Cerebellar cortex (tissue), 1 donor: ENCODE data around the gene RALGPS1.

ENCODE experiments used
- DNase-seq: peaks from one replicate; pipeline ENCODE4 v3.0.0-alpha.2; 2015; ENCODE audit warnings: low spot score

Gene RALGPS1

DNA sequence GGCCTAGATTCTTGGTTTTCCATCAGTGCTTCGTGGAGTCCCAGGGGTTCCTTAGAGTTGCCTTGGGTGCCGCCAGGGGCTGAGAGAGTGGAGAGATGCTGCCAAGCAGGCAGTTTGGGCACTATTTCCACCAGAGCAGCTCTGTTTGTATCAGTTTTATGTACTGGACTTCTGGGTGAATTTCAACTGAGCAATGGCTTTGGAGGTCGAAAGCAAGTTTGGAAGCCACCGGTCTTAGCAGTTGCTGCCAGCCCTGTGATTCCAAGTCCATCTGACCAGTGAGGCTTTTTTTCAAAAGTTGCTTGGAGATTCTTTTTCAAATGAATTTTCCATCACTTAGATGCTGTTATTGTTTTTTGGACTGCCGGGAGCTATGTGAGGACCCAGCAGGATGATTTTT is 139.4 kb downstream of the RALGPS1 start:
- no peak for DNase-seq

DNA sequence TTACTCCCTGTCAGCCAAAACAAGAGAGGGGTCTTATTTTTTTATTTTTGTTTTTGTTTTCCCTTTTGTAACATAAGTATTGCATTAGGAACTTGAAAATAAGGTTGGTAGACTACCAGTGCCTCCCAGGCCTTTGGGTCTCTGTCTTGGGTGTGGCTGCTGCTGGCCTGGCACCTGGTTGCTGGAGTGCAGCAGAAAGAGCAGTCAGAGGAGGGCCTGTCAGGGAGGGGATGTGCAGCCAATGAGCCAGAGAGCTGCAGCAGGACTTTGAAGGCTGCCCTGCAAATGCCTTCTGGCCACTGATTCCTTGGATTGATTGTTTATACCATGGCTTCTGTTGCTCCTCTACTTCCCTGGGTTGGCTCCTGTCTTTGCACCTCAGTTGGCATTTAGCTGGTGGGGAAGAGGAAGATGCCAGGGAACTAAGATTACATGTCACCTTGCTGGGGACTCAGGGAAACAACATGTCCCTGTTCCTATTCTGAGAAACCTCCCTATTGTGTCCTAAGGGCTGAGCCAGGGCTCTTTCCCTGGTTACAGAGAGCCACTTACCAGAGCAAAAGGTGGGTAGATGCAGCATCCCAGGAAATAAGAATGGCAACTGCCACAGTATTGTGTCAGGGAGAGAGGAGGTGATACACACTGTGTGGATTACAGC is 141.3 kb downstream of the RALGPS1 start:
- peak; percentile 85 for DNase-seq

DNA sequence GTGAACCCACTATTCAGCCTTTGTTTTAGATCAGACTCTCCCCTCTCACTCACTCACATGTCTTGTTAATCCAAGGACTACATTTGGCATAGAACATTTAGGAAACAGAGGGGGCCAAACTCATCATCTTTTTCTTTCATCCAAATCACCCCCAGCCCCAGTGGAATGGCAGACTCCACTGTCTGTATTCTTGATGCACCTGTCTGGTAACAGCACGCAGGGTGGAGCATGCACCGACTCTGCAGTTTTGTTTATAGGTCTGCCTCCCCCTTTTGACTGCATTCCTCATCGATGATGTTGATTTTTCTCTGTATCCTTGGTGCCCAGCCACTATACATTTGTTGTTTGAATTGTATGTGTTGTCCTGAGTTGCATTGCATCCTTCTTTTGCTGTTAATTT is 141.9 kb downstream of the RALGPS1 start:
- DNase-seq, result no peak

DNA sequence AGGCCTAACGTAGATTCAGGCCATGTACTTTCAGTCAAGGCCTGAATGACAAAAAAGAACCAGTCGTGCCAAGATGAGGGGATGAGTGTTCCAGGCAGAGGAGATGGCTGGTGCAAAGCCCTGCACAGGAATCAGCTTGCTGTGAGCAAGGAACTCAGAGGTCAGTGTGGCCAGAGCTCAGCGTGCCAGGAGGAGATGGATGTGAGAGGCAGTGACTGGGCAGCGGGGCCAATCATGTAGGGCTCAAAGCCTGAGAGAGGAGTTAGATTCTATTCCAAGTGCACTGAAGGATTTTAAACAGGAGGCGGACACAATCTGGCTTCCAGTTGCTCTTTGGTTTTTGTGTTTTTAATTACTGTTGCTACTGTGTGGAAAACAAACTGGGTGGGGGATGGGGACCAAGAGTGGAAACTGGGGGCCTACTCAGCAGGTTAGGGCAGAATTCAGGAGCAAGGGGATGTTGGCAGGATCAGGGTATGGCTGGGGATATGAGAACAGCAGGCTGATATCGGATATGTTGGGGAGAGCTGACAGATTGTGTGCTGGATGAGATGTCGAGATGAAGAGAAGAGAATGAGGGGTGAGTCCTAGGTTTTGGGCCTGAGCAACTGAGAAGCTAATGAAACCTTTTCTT is 143.5 kb downstream of the RALGPS1 start:
- peak; percentile 88 for DNase-seq

DNA sequence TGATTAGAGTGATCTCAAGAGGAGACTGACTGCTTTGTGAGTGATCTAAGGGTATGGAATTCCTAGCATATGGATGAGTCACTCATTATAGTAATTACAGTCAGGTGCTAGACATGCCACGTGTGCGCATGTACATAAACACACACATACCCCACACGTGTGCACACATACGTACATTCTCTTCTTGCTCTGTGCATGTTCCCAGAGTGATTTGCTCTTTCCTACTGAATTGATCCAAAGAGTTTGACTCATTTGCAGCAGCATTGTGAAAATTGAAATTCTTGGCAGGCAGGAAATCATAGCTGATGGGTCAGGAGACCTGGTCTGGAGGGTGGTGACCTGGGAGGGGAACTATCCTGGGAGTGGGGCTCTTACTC is 144.1 kb downstream of the RALGPS1 start:
- no peak for DNase-seq

DNA sequence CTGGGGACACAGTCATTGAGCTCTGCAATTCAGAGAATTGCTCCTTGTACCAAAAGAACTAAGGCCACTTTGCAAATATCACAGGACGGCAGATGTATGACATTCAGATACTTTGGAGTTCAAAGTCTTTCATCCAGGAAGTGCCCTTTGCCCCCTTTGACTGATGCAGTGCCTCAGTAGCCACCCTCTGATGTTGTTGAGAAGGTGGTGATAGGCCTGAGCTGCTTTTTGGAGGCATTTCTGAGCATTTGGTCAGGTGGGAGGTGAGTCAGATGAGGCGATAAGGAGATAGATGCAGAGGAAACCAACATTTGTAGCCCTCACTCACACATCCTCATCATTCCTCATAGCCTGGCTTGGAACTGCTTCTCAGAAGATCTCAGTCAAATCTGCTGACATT is 144.4 kb downstream of the RALGPS1 start:
- DNase-seq, result no peak

DNA sequence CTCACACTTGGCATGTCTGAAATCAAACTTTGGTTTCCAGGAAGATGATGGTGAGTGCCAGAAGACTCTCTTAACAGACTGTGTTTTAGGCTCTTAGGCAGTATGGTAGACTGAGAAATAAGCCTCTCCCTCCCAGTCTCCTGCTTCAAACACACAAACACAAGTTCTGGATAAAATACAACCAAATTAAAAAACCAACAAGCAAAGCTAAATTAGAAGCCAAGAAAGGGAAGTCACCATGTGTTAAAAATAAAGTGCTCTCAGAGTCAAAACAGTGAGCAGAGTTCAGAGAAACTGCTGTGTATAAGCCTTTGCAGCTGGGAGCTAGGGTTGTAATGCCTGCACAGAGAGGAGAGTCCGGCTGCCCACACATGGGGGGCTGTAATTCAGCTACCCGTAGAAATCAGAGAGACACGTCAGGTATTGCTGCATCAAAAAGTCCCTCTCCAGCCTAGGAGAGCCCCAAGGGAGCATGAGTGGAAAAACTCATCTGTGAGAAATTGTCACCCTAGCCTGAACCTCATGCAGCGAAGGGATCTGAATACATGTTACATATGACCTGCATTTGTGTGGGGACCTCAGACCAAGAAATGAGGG is 145.3 kb downstream of the RALGPS1 start:
- no peak for DNase-seq

DNA sequence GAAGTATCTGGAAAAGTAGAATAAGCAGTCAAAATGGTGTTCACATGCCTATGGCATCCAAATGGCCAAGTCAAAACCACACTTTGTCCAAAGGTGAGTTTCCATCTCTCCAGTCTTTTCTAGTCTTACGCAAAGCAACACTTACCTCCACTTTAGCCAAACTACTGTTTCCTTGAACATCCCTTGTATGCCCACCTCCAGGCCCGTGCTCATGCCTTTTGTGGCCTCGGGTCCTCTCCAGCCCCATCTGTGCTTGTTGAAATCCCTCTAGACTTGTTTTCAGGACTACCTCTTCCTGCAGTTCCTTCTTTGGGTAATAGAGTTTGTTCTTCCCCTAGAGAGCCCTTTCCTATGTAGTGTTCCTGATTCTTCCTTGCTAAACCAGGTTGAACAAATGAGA is 146.8 kb downstream of the RALGPS1 start:
- no peak for DNase-seq

DNA sequence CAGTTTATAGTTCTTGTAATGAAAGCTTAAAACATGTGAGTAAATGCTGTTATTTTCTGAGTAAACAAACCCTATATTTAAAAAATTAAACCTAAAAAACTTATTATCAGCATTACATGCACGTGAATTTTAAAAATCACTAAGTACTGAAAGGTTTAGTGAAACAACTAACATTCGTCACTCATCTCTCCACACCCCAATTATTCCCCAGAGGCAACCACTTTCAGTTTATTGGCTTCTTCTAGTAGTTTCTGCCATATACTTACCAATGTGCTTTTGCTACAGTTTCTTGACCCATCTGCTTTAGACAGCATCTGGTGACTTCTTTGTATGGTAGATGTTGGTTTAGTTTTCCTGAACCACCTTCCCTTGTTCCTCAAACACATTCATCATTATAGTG is 149.8 kb downstream of the RALGPS1 start:
- no peak for DNase-seq

DNA sequence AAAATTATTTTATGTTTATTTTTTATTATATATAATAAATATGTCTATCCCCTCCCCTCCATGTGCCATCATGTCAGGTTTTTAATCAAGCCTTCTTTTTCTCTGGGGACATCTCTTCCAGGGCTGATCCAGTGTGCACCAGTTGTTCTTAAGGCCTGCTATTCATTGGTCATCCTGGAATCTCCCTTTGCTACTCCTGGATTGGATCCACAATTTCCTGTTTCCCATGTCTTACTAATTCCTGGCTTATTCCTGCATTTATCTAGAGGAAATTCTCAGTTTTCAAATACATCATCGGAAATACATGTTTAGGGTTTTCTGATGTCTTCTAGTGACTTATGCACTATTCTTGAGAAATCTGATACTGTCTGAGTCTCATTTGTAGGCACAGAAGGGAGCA is 151.0 kb downstream of the RALGPS1 start:
- no peak for DNase-seq

DNA sequence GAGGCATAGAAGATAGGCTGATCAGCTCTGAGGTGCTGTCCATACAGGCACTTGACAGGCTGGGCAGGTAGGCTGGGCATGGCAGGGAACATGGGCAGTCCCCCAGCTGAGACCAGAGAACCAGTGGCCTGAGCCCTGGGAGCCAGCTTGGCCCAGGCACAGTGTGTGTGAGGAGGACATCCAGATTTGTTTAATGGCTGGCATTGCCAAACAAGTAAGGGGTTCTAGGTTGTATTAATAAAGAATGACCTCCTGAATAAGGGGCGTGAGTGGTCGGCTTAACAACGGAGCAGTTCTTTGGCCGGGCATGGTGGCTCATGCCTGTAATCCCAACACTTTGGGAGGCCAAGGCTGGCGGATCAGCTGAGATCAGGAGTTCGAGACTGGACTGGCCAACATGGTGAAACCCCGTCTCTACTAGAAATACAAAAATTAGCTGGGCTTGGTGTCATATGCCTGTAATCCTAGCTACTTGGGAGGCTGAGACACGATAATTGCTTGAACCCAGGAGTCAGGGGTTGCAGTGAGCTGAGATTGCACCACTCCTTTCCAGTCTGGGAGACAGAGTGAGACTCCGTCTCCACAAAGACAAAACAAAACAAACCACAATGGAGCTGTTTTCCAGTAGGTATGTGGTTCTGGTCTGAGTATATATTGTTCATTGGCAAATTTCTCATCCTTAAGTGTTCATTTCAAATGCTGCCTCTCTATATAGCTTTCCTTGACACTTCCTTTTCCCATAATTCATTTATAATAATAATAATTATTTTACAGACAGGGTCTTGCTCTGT is 151.7 kb downstream of the RALGPS1 start:
- DNase-seq, result no peak

DNA sequence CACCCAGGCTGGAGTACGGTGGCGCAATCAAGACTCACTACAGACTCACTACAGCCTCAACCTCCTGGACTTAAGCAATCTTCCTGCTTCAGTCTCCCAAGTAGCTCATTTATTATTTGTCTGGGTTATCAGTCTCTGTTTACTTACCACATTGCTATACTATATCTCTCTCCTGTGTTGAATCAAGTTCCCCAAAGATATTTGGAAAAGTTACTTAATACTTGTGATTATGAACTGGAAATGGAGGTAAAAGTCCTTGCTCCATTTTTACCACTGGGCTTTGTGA is 152.2 kb downstream of the RALGPS1 start:
- no peak for DNase-seq

DNA sequence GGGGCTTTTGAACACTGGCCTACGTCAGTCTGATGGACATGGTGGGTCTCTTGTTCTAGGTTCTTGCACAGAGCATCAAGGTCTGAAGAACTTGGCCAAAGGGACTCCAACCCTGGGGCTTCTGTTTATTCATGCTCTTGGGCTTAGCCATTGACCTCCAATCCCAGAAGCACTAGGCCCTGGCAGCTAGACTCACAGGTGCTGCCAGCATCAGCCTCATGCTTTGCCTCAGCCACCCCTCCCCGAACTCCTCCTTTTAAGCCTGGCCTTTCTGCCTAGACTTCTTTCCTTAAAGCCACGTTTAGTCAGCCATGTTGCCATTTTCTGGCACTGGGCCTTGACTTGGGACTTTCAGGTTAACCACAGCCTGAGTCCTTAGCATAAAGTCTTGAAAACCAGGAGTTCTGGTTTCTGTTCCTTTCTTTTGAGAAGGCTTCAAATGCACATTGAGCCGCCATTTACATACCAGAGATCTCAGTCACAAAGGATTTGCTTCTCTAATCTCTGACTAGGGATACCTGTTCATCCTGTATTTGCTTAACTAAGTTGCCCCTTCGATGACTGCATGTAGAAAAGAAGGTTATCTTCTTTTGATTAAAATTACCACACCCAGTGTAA is 153.1 kb downstream of the RALGPS1 start:
- DNase-seq, result no peak

DNA sequence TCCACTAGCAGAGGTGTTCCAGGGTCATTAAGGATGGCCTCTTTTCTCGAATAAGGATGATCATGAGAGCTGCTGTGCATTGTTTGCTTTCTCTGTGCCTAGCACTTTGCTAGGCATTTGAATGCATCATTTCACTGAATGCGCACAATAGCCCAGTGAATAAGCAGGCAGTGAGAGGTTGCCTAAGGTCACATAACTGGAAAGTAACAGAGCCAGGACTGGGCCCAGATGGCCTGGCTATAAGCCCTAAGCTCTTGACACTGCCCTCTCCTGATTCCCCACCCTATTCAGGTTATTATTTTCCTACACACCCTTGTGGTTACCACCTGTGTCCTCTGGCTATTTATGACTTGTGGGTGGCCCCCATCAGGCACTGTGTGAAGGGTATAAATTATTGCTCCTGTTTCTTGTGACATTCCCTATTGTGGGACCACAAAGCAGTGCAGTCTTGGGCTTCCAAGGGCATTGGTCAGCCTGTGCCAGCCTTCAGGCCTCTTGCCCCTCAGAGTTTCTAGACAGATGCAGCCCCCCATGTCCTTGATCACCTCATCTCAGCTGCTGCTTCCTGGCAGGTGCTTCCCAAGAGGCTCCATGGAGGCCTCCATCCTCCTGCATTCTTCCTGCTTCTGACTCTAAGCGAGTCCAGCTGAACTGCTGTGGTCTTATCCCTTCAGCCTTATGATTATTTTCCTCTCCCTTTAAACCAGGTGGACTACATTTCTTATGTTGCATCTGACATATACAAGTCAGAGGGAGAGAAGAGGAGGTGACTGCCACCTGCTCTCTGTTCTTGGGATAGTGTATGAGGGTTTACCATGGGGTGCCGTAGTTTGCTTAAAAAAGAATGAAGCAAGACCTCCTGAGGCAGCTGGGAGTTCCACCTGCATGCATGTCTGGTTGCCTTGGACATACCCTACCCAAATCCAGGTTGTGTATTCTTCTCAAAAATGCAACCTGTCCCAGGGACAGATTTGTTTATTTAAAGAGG is 160.3 kb downstream of the RALGPS1 start:
- DNase-seq, result peak; percentile 88

DNA sequence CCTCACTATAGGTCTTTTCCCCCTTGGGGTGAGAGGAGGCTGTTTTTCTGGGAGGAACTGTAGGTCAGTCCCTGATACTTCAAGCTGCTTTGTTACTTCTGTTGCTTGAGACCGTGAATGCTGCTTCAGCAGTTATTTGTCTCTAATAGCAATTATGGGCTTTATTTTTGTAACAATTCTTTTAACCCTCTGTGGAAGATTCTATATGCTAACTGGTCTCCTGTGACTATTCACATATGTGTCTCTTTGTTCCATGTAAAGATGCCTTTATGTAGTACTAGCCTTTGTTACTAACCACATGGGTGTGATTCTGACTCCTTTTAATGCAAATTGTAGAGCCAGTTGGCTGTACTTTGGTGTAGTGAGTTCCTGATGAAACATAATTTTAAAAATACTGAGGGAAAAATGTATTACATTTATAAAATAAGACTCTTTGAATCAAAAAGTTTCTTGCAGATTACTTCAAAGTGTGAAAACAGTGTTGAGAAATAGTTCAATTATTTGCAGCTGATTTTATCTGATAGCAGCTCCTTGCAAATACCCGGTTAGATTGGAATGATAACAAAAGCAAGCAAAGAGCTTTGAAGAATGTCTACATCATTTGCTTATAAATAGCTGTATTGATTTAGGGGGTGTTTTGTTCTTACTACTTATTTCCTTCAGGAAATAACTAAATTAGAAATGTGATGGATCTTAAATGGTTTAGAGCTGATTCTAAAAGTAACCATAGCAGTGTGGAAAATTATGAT is 161.2 kb downstream of the RALGPS1 start:
- DNase-seq, result peak; percentile 47

DNA sequence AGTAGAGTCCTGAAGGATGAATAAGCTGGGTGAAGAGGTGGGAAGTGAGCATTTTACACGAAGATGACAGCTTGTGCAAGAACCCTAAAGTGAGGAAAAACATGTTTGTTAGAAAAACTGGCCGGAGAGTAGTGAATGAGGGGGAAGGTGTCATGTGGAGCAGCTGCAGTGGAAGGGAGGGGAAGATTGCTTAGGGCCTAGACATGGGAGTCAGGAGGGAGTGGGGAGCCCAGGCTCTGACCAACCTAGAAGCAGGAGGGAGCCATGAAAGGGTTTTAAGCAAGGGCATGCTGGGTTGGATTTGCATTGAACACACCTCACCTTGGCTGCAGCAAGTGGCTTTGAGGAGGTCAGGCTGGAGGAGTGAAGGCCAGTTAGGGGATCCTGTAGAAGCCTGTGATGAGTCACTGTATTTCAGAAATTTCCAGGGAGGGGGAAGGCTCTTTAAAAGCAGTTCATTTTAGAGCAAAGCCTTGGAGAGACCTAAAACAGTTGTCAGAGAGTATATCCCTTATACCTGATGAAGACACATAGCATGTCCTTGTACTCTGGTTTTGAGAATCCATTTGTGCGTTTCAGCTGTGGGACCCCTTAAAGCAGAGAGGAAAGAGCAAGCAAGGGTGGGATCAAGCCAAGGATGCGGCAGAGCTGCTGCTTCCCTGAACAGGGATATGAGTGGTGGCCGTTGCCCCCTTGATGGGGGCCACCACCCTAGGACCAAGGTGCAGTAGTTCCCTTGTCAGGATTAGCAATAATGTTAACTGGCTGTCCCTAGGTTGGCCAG is 162.5 kb downstream of the RALGPS1 start:
- DNase-seq, result no peak

DNA sequence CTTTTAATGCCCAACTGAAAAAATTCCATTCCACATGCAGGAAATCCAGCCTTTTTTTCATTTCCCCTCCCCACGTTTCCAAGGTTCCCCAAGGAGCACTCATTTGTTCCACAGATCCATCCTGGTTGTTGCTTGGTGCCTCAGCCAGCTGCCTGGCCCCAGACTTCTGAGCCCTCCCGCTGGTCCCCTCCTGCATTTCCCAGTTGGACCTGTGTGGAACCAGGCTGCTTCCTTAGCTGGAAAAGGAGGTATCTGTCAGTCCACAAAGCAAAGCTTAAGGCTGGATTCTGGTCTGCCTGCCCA is 163.0 kb downstream of the RALGPS1 start:
- no peak for DNase-seq

DNA sequence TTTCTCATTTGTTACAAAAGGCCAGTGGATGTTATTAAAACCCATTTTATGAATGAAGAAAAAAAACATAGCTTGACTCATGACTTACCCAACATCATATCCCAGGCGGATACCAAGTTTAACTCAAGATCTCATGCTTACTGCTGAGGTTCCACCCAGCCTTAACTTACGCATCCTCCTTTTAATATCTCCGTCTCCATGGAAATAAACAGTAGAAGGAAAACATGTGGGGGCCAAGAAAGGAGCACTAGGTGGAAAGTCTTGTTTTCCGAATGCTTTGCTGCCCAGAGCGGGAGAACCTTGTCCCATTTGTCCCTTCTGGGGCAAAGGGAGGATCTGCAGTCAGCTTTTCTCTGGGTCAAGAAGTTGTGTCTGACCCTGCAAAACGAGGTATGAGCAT is 163.8 kb downstream of the RALGPS1 start:
- DNase-seq, result no peak

DNA sequence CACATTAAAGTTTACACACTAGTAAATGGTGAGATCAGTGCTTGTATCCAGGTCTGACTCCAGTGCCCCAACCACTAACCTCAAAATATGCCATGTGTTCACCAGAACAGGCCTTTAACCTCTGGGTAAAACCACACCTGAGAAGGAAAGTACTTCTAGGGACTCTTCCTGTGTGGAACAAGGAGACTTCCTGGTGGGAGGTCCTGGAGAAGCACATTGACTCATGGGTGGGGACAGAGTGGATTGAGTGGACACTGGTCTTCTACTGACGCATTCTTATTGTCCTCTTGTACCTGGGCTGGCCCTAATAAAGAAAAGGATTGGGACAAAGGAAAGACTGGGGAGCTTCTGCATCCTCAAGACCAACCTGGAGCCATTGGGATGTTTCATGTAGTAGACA is 164.4 kb downstream of the RALGPS1 start:
- DNase-seq, result no peak

DNA sequence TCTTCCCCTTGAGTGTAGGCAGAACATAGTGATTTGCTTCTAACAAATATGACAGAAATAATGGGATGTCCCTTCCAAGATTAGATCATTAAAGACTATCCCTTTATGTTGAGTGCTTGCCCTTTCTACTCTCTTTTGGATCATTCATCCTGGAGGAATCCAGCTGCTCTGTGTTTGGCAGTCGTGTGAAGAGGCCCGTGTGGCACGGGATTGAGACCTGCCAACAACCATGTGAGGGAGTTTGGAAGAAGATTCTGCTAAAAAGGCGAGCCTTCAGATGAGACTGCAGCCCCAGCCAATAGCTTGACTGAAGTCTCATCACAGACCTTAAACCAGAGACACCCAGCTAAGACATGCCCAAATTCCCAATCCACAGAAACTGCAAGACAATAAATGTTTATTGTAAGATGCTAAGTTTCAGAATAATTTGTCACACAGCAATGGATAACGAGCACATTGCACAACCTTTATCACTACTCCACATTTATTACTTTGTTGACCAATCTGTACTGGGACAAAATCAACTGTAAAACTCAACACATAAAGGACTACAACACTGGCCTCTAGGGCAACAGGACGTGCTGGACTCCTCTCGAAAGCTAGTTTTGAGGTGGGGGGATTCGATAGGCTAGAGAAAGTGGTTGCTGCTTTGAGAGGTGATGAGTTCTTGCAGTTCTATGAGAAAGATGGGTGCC is 165.0 kb downstream of the RALGPS1 start:
- no peak for DNase-seq
